Prostate gland (tissue), 2 donors: Measurements from ENCODE around the gene MCC. TPM values are rescaled to one million over a fixed set of nuclear protein-coding genes. Genes with fewer than 3 reads are reported as not detected.
A peak's percentile ranks its signal among the peaks of the same experiment; 100 is the strongest.

Experiments used
- DNase-seq: peaks from one replicate; pipeline ENCODE4 v3.0.0-alpha.2; 2019; ENCODE audit warnings: low spot score
- H3K27ac ChIP-seq, 2 donors: fragments of 200-600 bp; sonication (generic); 2 replicates each; pipeline ENCODE4 v1.5.1; 2017 to 2019
- H3K27me3 ChIP-seq: fragments of 200-600 bp; sonication (generic); replicated peaks from 2 replicates; pipeline ENCODE4 v1.5.1; 2019; ENCODE audit not compliant: insufficient read depth
- H3K36me3 ChIP-seq, 2 donors: fragments of 200-600 bp; sonication (generic); 1 replicate in 1 of 2; 2 replicates in 1 of 2; pipeline versions ENCODE4 v1.5.1 to v1.8.1; 2017 to 2019
- H3K4me1 ChIP-seq: fragments of 200-600 bp; sonication (generic); replicated peaks from 2 replicates; pipeline ENCODE4 v1.5.1; 2019
- H3K4me3 ChIP-seq, 2 donors: fragments of 200-600 bp; sonication (generic); 2 replicates each; pipeline ENCODE4 v1.5.1; 2017 to 2019
- H3K9me3 ChIP-seq: fragments of 200-600 bp; sonication (generic); 2 replicates; pipeline ENCODE4 v1.5.1; 2017
- POLR2A ChIP-seq: fragments of 450-650 bp; IDR thresholded peaks from one replicate; pipeline ENCODE4 v1.6.1; 2016; ENCODE audit warnings: antibody characterized with exemption, mild to moderate bottlenecking
- POLR2AphosphoS5 ChIP-seq: sonication (generic); formaldehyde crosslinking; IDR thresholded peaks from one replicate; pipeline ENCODE4 v1.6.1; 2017; ENCODE audit warnings: antibody characterized with exemption
- WGBS: methylation state at CpG from one replicate; pipeline ENCODE4 v1.1.5; 2018; 5-methylcytosine and 5-hydroxymethylcytosine counted together
- intact Hi-C: fragments of 100-400 bp; cut with DNase I; formaldehyde crosslinking; loops from one replicate; pipeline ENCODE4 v1.14.2; 2022
- total RNA-seq, 2 donors: library from RNA; depleted of rRNA; stranded (reverse); fragments of >200 nt; gene quantifications; one replicate each; pipeline ENCODE4 v1.1.0, GENCODE V29; 2016
- TF ChIP-seq, protein P1 (sequence below), 4 experiments: fragments of 200-600 bp in 2 of 4; fragments of 450-650 bp in 2 of 4; sonication (generic) in 2 of 4; IDR thresholded peaks; 1 replicate in 3 of 4; 2 replicates in 1 of 4; pipeline ENCODE4 v1.5.1; 2016 to 2019; ENCODE audit warnings: antibody characterized with exemption in 4 of 4, mild to moderate bottlenecking in 2 of 4, moderate library complexity in 2 of 4

MCC gene
- total RNA-seq, 2 donors from 2014 or later: 41.5 to 54.1 TPM

DNA sequence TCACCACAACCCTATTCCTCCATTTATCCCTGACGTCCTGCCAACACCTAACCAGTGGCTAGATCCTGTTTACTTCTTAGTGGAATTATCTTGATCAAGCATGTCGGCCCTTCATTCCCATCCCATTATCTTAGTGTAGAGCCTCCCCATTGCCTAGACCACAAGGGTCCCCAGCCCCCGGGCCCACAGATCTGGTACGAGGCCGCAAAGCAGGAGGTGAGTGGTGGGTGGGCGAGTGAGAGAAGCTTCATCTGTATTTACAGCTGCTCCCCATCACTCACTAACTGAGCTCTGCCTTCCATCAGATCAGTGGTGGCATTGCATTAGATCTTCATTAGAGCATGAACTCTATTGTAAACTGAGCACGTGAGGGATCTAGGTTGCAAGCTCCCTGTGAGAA is 236.2 kb downstream of the MCC start:
- WGBS: 76% methylated on average over 7 of the region's 7 CpGs
- intact Hi-C loops: no loop called here
- H3K36me3 ChIP-seq: no peaks in the 10 kb centered on the region
- H3K27me3 ChIP-seq: no peaks in the 10 kb centered on the region
- no peak overlapping the region for H3K27ac ChIP-seq
- no peak overlapping the region for H3K4me3 ChIP-seq
- TF ChIP-seq POLR2AphosphoS5 (no peak), POLR2A (no peak)
- TF ChIP-seq, protein P1, sequence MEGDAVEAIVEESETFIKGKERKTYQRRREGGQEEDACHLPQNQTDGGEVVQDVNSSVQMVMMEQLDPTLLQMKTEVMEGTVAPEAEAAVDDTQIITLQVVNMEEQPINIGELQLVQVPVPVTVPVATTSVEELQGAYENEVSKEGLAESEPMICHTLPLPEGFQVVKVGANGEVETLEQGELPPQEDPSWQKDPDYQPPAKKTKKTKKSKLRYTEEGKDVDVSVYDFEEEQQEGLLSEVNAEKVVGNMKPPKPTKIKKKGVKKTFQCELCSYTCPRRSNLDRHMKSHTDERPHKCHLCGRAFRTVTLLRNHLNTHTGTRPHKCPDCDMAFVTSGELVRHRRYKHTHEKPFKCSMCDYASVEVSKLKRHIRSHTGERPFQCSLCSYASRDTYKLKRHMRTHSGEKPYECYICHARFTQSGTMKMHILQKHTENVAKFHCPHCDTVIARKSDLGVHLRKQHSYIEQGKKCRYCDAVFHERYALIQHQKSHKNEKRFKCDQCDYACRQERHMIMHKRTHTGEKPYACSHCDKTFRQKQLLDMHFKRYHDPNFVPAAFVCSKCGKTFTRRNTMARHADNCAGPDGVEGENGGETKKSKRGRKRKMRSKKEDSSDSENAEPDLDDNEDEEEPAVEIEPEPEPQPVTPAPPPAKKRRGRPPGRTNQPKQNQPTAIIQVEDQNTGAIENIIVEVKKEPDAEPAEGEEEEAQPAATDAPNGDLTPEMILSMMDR (IDR thresholded peaks at IDR 0.05): no peak
- no peak for DNase-seq
- H3K4me1 ChIP-seq: no peaks in the 10 kb centered on the region
- H3K9me3 ChIP-seq: no peaks in the 10 kb centered on the region

GRCh38 chr5:113250341-113250953 is 237.8 kb downstream of the MCC start:
- Histone ChIP-seq H3K4me3 (no peak overlapping the region), H3K27me3 (no peaks in the 10 kb centered on the region), H3K36me3 (no peaks in the 10 kb centered on the region), H3K9me3 (no peaks in the 10 kb centered on the region), H3K27ac (peak overlapping the region; percentile 7 to 39), H3K4me1 (no peaks in the 10 kb centered on the region)
- intact Hi-C loops: no loop called here
- WGBS: 40% methylated on average over 7 of the region's 7 CpGs
- DNase-seq: no peak
- TF ChIP-seq POLR2AphosphoS5: no peak
- TF ChIP-seq POLR2A: no peak
- TF ChIP-seq, protein P1 (IDR thresholded peaks at IDR 0.05): no peak

- WGBS: 84% methylated on average over 1 of the region's 1 CpG
- TF ChIP-seq, protein P1 (IDR thresholded peaks at IDR 0.05): no peak
- no peak for TF ChIP-seq POLR2A
- no peak for TF ChIP-seq POLR2AphosphoS5
- Histone ChIP-seq H3K36me3 (no peaks in the 10 kb centered on the region), H3K4me1 (no peaks in the 10 kb centered on the region), H3K9me3 (no peaks in the 10 kb centered on the region), H3K4me3 (no peak overlapping the region), H3K27ac (peak overlapping the region in 1 of 2 donors; percentile 5), H3K27me3 (no peaks in the 10 kb centered on the region)
- no peak for DNase-seq
- intact Hi-C loops: no loop called here
Measured at GRCh38 chr5:113249206-113249605, 239.0 kb downstream of the MCC start.

DNA sequence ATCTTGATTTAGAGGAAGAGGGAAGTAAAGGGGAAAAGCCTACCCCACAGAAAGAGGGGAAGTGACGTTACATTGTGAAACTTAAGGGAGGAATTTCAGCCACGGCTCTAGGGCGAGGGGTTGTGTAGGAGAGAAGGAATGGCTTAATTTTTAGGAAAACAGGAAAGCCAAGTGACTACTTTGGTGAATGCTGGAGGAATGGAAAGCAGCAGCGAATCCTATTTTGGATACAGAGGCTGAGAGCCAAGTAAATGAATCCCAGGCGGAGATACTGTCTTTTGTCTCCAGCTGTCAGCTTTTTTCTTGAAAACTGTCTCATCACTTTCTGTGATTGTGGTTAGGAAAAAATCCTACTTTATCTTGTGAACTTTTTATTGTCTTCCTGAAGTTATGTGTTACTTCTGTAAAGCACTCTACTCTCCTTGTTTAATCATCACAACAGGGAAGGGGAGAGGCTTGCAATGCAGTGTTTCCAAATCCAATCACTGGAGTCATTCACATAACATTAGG is 241.8 kb downstream of the MCC start:
- DNase-seq: no peak
- H3K27me3 ChIP-seq: no peaks in the 10 kb centered on the region
- no peak overlapping the region for H3K4me3 ChIP-seq
- H3K4me1 ChIP-seq: no peaks in the 10 kb centered on the region
- 28% methylated on average over 5 of the region's 5 CpGs for WGBS
- no peaks in the 10 kb centered on the region for H3K36me3 ChIP-seq
- H3K9me3 ChIP-seq: no peaks in the 10 kb centered on the region
- intact Hi-C loops: no loop called here
- peak overlapping the region in 1 of 2 donors; percentile 5 for H3K27ac ChIP-seq
- no peak for TF ChIP-seq POLR2AphosphoS5
- no peak for TF ChIP-seq POLR2A
- TF ChIP-seq, protein P1 (IDR thresholded peaks at IDR 0.05): no peak
